ENCODE data around the gene IQSEC1. TPM values are rescaled to one million over a fixed set of nuclear protein-coding genes. Genes with fewer than 3 reads are reported as not detected.

IQSEC1 gene
- total and polyA plus RNA-seq, 7 experiments from 2014 or later = 21.1 to 163 (median 70.2) TPM

DNA sequence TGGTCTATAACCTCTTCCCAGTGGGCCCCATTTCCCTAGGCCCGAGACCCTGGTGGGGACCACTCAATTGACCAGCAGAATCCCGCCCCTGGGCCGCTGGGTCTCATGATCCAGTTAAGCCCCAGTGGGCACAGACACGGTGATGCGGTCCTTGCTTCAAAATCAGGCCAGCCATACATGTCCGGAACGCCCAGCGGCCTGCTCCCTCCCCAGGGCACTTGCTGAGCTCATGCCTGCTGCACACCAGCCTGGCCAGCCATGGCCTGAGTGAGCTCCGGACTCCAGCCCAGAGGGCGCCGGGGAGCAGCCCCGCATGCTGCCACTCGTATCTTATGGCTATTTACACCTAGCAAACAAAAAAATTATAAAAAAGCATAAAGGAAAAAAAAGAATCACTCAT, 34.4 kb upstream of the IQSEC1 start:
- Mint-ChIP-seq H3K9me3 (no peaks in the 10 kb centered on the region), H3K4me3 (no peak overlapping the region), H3K4me1 (peaks cover 5 to 16% (median 10%) of the 10 kb centered on the region in 7 donors), H3K27ac (peak overlapping the region in 1 of 9 donors; percentile 21), H3K27me3 (peaks cover 0 to 5% (median 0%) of the 10 kb centered on the region in 5 donors), H3K36me3 (no peaks in the 10 kb centered on the region)
- ATAC-seq = no peak
- intact Hi-C loops (cut with micrococcal nuclease) = no loop called here
- Histone ChIP-seq H3K36me3 (ENCODE audit: control insufficient read depth in 2 of 3, insufficient read depth in 3 of 3, low read length in 3 of 3) (no peaks in the 10 kb centered on the region), H3K4me1 (ENCODE audit: control insufficient read depth in 2 of 2, insufficient read depth in 2 of 2, low read length in 2 of 2) (peaks cover 8 to 14% of the 10 kb centered on the region in 2 donors), H3K27me3 (ENCODE audit: control insufficient read depth in 2 of 2, insufficient read depth in 2 of 2, low read length in 2 of 2) (no peaks in the 10 kb centered on the region), H3K4me3 (ENCODE audit: low read length) (no peak overlapping the region), H3K27ac (ENCODE audit: low read depth, low read length) (no peak overlapping the region), H3K9me3 (ENCODE audit: control insufficient read depth in 2 of 3, low read length in 3 of 3) (no peaks in the 10 kb centered on the region)
- ChIA-PET POLR2A (no interaction called here), CTCF (no interaction called here)
- DNase-seq = no peak

GRCh38 chr3:13106308-13107001, 33.2 kb upstream of the IQSEC1 start:
- POLR2A ChIA-PET = no interaction called here
- no peaks in the 10 kb centered on the region for H3K9me3 Mint-ChIP-seq
- no peak for DNase-seq
- H3K4me3 ChIP-seq (ENCODE audit: low read length) = no peak overlapping the region
- no peak for ATAC-seq
- no peaks in the 10 kb centered on the region for H3K9me3 ChIP-seq (ENCODE audit: control insufficient read depth in 2 of 3, low read length in 3 of 3)
- H3K4me1 Mint-ChIP-seq = peaks cover 5 to 11% (median 8%) of the 10 kb centered on the region in 7 donors
- H3K36me3 Mint-ChIP-seq = no peaks in the 10 kb centered on the region
- CTCF ChIA-PET = no interaction called here
- H3K36me3 ChIP-seq (ENCODE audit: control insufficient read depth in 2 of 3, insufficient read depth in 3 of 3, low read length in 3 of 3) = no peaks in the 10 kb centered on the region
- H3K27me3 Mint-ChIP-seq = no peaks in the 10 kb centered on the region
- H3K4me1 ChIP-seq (ENCODE audit: control insufficient read depth in 2 of 2, insufficient read depth in 2 of 2, low read length in 2 of 2) = peaks cover 8 to 12% of the 10 kb centered on the region in 2 donors
- peak overlapping the region in 1 of 9 donors; percentile 45 for H3K27ac Mint-ChIP-seq
- H3K27me3 ChIP-seq (ENCODE audit: control insufficient read depth in 2 of 2, insufficient read depth in 2 of 2, low read length in 2 of 2) = no peaks in the 10 kb centered on the region
- H3K4me3 Mint-ChIP-seq = no peak overlapping the region
- no peak overlapping the region for H3K27ac ChIP-seq (ENCODE audit: low read depth, low read length)
- intact Hi-C loops (cut with micrococcal nuclease) = no loop called here

- DNase-seq = no peak
- Mint-ChIP-seq H3K36me3 (no peaks in the 10 kb centered on the region), H3K4me3 (no peak overlapping the region), H3K27ac (no peak overlapping the region), H3K9me3 (no peaks in the 10 kb centered on the region), H3K4me1 (peaks cover 4 to 8% (median 5%) of the 10 kb centered on the region in 7 donors), H3K27me3 (no peaks in the 10 kb centered on the region)
- POLR2A ChIA-PET = no interaction called here
- intact Hi-C loops (cut with micrococcal nuclease) = no loop called here
- H3K4me1 ChIP-seq (ENCODE audit: control insufficient read depth in 2 of 2, insufficient read depth in 2 of 2, low read length in 2 of 2) = peaks cover 5 to 7% of the 10 kb centered on the region in 2 donors
- ATAC-seq = no peak
- no peaks in the 10 kb centered on the region for H3K27me3 ChIP-seq (ENCODE audit: control insufficient read depth in 2 of 2, insufficient read depth in 2 of 2, low read length in 2 of 2)
- CTCF ChIA-PET = no interaction called here
- no peak overlapping the region for H3K27ac ChIP-seq (ENCODE audit: low read depth, low read length)
- H3K36me3 ChIP-seq (ENCODE audit: control insufficient read depth in 2 of 3, insufficient read depth in 3 of 3, low read length in 3 of 3) = no peaks in the 10 kb centered on the region
- no peaks in the 10 kb centered on the region for H3K9me3 ChIP-seq (ENCODE audit: control insufficient read depth in 2 of 3, low read length in 3 of 3)
- no peak overlapping the region for H3K4me3 ChIP-seq (ENCODE audit: low read length)
These were observed 32.6 kb upstream of the IQSEC1 start for GRCh38 chr3:13105896-13106250.

DNA sequence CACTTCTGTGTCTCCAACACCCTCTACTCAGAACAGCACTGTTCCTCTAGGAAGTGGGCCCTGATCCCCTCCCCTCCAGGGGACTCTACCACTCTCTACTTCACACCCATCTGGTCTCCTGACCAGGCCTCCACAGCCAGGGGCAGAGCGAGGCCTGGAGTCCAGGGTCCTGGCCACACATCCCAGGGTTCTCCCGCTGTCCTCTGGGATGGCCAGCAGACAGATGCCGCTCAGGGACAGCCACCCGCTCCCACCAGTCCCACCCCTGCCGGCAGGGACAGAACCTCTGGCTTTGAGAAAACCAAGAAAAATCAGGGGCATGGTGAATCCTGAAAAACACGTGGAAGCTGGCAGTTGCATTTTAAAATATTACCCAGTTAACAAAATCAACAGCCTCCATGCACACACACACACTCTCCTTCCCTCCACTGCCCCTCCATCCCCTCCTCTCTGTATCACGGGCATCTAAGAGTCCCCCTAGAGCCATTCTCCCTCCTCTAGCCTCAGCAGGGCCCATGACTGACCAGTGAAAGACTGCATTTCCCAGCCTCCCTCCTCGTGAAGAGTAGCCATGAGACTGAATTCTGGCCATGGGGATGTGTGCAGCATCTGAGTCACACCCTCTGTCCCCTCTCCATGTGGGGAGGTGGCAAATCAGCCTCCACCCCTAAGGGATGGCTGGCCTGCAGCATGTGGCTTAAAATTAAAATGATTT, 32.1 kb upstream of the IQSEC1 start:
- H3K36me3 ChIP-seq (ENCODE audit: control insufficient read depth in 2 of 3, insufficient read depth in 3 of 3, low read length in 3 of 3) = no peaks in the 10 kb centered on the region
- H3K4me3 ChIP-seq (ENCODE audit: low read length) = no peak overlapping the region
- peaks cover 0 to 3% (median 0%) of the 10 kb centered on the region in 7 donors for H3K4me1 Mint-ChIP-seq
- H3K27me3 ChIP-seq (ENCODE audit: control insufficient read depth in 2 of 2, insufficient read depth in 2 of 2, low read length in 2 of 2) = no peaks in the 10 kb centered on the region
- ChIA-PET POLR2A (no interaction called here), CTCF (no interaction called here)
- H3K4me3 Mint-ChIP-seq = no peak overlapping the region
- intact Hi-C loops (cut with micrococcal nuclease) = no loop called here
- H3K27ac ChIP-seq (ENCODE audit: low read depth, low read length) = no peak overlapping the region
- ATAC-seq (no peak), DNase-seq (no peak)
- no peaks in the 10 kb centered on the region for H3K27me3 Mint-ChIP-seq
- H3K9me3 Mint-ChIP-seq = no peaks in the 10 kb centered on the region
- H3K4me1 ChIP-seq (ENCODE audit: control insufficient read depth in 2 of 2, insufficient read depth in 2 of 2, low read length in 2 of 2) = peaks cover 0 to 1% of the 10 kb centered on the region in 2 donors
- H3K36me3 Mint-ChIP-seq = no peaks in the 10 kb centered on the region
- no peaks in the 10 kb centered on the region for H3K9me3 ChIP-seq (ENCODE audit: control insufficient read depth in 2 of 3, low read length in 3 of 3)
- H3K27ac Mint-ChIP-seq = peak overlapping the region in 1 of 9 donors; percentile 66

GRCh38 chr3:13104511-13104910, 31.3 kb upstream of the IQSEC1 start:
- DNase-seq = no peak
- Mint-ChIP-seq H3K36me3 (no peaks in the 10 kb centered on the region), H3K27me3 (no peaks in the 10 kb centered on the region), H3K4me1 (no peaks in the 10 kb centered on the region), H3K4me3 (no peak overlapping the region), H3K9me3 (no peaks in the 10 kb centered on the region), H3K27ac (no peak overlapping the region)
- ATAC-seq = no peak
- no peaks in the 10 kb centered on the region for H3K4me1 ChIP-seq (ENCODE audit: control insufficient read depth in 2 of 2, insufficient read depth in 2 of 2, low read length in 2 of 2)
- H3K27ac ChIP-seq (ENCODE audit: low read depth, low read length) = no peak overlapping the region
- H3K27me3 ChIP-seq (ENCODE audit: control insufficient read depth in 2 of 2, insufficient read depth in 2 of 2, low read length in 2 of 2) = no peaks in the 10 kb centered on the region
- no peak overlapping the region for H3K4me3 ChIP-seq (ENCODE audit: low read length)
- ChIA-PET CTCF (no interaction called here), POLR2A (no interaction called here)
- intact Hi-C loops (cut with micrococcal nuclease) = no loop called here
- no peaks in the 10 kb centered on the region for H3K36me3 ChIP-seq (ENCODE audit: control insufficient read depth in 2 of 3, insufficient read depth in 3 of 3, low read length in 3 of 3)
- H3K9me3 ChIP-seq (ENCODE audit: control insufficient read depth in 2 of 3, low read length in 3 of 3) = no peaks in the 10 kb centered on the region

DNA sequence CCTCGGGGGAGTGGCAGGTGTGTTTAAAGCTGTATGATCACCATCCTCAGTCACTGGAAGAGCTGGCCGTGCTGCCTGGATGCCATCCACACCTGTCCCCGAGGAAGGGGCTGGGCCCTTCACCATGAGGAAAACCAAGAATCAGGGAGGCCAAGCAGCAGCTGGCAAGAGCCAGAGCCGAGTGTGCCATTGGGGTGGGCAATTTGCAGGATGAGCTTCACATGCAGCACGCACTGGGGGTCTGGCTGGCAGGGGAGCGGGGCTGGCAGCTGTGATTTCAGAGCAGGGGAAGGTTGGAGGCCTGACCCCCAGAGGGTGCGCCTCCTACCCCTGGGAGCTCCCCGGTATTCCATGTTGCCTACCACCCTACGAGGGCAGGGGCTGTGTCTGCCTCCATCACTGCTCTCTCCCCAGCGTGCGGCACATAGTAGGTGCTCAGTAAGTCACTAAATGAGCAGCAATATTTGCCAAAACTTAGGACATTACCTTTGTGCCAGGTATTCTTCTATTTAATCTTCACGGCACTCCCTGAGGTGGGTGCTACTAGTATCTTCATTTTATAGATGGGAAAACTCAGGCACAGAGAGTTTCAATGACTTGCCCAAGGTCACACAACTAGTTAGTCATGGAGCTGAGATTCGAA, 30.3 kb upstream of the IQSEC1 start:
- H3K27me3 Mint-ChIP-seq = no peaks in the 10 kb centered on the region
- Histone ChIP-seq H3K27ac (ENCODE audit: low read depth, low read length) (no peak overlapping the region), H3K4me3 (ENCODE audit: low read length) (no peak overlapping the region), H3K4me1 (ENCODE audit: control insufficient read depth in 2 of 2, insufficient read depth in 2 of 2, low read length in 2 of 2) (no peaks in the 10 kb centered on the region), H3K36me3 (ENCODE audit: control insufficient read depth in 2 of 3, insufficient read depth in 3 of 3, low read length in 3 of 3) (no peaks in the 10 kb centered on the region), H3K27me3 (ENCODE audit: control insufficient read depth in 2 of 2, insufficient read depth in 2 of 2, low read length in 2 of 2) (no peaks in the 10 kb centered on the region), H3K9me3 (ENCODE audit: control insufficient read depth in 2 of 3, low read length in 3 of 3) (no peaks in the 10 kb centered on the region)
- H3K27ac Mint-ChIP-seq = no peak overlapping the region
- CTCF ChIA-PET = interaction anchor here (0.8 to 1.2 kb wide), 2 partner anchors 11 to 12 kb away, joined by 3 to 4 read pairs; no protein-coding TSS in a partner anchor
- intact Hi-C loops (cut with micrococcal nuclease) = no loop called here
- H3K4me1 Mint-ChIP-seq = peaks cover 0 to under 1% (median 0%) of the 10 kb centered on the region in 7 donors
- no peak overlapping the region for H3K4me3 Mint-ChIP-seq
- no peak for DNase-seq
- no peak for ATAC-seq
- POLR2A ChIA-PET = no interaction called here
- no peaks in the 10 kb centered on the region for H3K9me3 Mint-ChIP-seq
- H3K36me3 Mint-ChIP-seq = no peaks in the 10 kb centered on the region

Data from naive thymus-derived CD4-positive, alpha-beta T cell (primary cell).